RWPE2 (cell line): Measurements from ENCODE around the gene C1orf52.

ENCODE experiments used
- ATAC-seq: fragments of 200-7000 bp; cut with Tn5 transposase; 3 replicates; pipeline ENCODE4 v1.9.1; 2021; ENCODE audit warnings: low read depth
- DNase-seq: peaks from one replicate; pipeline ENCODE4 v3.0.0-alpha.2; 2020; ENCODE audit warnings: low spot score
- H3K27ac ChIP-seq: fragments of 450-650 bp; 2 replicates; pipeline ENCODE4 v1.5.1; 2017; ENCODE audit warnings: mild to moderate bottlenecking; ENCODE audit not compliant: poor library complexity, severe bottlenecking
- H3K27me3 ChIP-seq: fragments of 250-450 bp; sonication (Bioruptor Pico); 2 replicates; pipeline ENCODE4 v1.5.1; 2021; ENCODE audit warnings: mild to moderate bottlenecking, moderate library complexity; ENCODE audit not compliant: insufficient read depth, poor library complexity, severe bottlenecking
- H3K36me3 ChIP-seq: fragments of 250-450 bp; sonication (Bioruptor Pico); 2 replicates; pipeline ENCODE4 v1.5.1; 2020; ENCODE audit warnings: low read depth, mild to moderate bottlenecking, moderate library complexity
- H3K4me1 ChIP-seq: fragments of 250-450 bp; sonication (Bioruptor Pico); 2 replicates; pipeline ENCODE4 v1.5.1; 2021; ENCODE audit warnings: mild to moderate bottlenecking, moderate library complexity; ENCODE audit not compliant: insufficient read depth, poor library complexity, severe bottlenecking
- H3K4me3 ChIP-seq: fragments of 250-450 bp; sonication (Bioruptor Pico); 2 replicates; pipeline ENCODE4 v1.5.1; 2021; ENCODE audit warnings: mild to moderate bottlenecking, moderate library complexity; ENCODE audit not compliant: severe bottlenecking
- H3K9me3 ChIP-seq: fragments of 250-450 bp; sonication (Bioruptor Pico); 2 replicates; pipeline ENCODE4 v1.5.1; 2021; ENCODE audit warnings: mild to moderate bottlenecking, moderate library complexity; ENCODE audit not compliant: severe bottlenecking
- TF ChIP-seq, protein P1 (sequence below): fragments of 450-650 bp; IDR thresholded peaks from one replicate; pipeline ENCODE4 v1.5.1; 2017; ENCODE audit warnings: mild to moderate bottlenecking, moderate library complexity; ENCODE audit not compliant: poor library complexity, severe bottlenecking

The C1orf52 gene

DNA sequence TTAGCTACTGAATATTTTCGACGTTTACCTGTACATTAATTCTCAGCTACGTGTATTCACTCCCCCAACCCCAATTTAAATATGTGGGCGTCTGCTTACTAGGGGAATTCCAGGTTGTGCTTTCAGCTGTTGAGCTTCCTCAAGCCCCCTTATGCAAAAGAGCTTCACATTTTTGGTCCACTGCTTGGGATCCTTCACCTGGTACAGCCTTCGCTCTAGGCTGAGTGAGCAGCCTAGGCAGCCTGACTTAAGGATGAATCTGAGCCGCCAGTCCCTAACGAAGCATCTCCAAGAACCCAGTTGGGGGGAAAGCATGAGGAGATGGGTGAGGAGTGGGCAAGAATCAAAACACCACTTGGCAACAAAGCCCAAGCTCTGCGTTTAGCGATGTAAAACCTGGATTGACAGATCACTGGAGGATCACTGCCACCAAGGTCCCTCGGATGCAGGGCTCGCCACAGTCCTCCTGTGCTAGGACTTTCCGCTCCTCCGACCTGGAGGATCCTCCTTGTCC lies 16.3 kb upstream of the C1orf52 start:
- TF ChIP-seq, protein P1, sequence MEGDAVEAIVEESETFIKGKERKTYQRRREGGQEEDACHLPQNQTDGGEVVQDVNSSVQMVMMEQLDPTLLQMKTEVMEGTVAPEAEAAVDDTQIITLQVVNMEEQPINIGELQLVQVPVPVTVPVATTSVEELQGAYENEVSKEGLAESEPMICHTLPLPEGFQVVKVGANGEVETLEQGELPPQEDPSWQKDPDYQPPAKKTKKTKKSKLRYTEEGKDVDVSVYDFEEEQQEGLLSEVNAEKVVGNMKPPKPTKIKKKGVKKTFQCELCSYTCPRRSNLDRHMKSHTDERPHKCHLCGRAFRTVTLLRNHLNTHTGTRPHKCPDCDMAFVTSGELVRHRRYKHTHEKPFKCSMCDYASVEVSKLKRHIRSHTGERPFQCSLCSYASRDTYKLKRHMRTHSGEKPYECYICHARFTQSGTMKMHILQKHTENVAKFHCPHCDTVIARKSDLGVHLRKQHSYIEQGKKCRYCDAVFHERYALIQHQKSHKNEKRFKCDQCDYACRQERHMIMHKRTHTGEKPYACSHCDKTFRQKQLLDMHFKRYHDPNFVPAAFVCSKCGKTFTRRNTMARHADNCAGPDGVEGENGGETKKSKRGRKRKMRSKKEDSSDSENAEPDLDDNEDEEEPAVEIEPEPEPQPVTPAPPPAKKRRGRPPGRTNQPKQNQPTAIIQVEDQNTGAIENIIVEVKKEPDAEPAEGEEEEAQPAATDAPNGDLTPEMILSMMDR = no peak
- Histone ChIP-seq H3K36me3 (peaks cover 40% of the 10 kb centered on the region), H3K27ac (peak overlapping the region; percentile 86), H3K4me1 (peaks cover 33% of the 10 kb centered on the region), H3K4me3 (peak overlapping the region; percentile 62), H3K9me3 (no peaks in the 10 kb centered on the region), H3K27me3 (no peaks in the 10 kb centered on the region)
- ATAC-seq (no peak), DNase-seq (no peak)

DNA sequence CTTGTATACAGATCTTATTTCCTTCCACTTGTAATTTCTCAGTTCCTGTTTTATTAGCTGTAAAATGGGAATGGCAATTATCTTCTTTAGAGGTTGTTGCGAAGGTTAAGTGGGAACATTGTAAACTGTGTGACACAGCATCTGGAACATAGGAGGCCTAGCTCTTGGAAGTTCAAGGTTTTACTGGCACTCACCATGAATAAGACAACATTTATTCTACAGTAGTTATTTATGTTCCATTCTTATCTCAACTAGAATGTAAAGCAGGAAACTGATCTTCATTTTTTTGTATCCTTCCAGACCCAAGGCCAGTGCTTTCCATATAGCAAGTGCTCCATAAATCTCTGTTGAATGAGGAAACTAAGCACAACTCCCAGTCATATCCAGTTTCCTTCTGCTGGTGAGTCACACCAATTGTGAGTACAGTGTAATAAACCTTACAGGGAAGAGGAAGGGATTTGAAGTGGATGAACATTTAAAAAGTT lies 15.5 kb upstream of the C1orf52 start:
- Histone ChIP-seq H3K9me3 (no peaks in the 10 kb centered on the region), H3K4me3 (peak overlapping the region; percentile 62), H3K4me1 (peaks cover 33% of the 10 kb centered on the region), H3K27me3 (no peaks in the 10 kb centered on the region), H3K27ac (peak overlapping the region; percentile 86), H3K36me3 (peaks cover 48% of the 10 kb centered on the region)
- peak; percentile 26; the same call in 2 of the 3 replicates for ATAC-seq
- TF ChIP-seq, protein P1 = no peak
- no peak for DNase-seq

DNA sequence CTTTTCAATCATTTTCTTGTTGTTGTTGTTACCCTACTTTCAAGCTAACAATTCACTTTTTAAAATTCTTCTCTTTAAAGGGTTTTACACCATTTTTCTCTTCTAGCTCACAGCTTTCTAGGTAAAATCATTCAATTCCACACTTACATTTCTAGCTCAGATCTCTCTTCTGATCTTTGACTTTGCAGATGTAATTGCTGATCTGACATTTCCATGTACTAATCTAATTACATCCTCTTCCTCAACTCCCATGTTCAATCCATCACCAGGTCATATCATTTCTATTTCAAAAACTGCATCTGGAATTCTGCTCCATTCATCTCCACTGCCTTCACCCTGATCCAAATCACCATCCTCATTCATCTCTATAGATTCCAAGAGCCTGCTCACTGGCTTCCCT lies 13.9 kb upstream of the C1orf52 start:
- Histone ChIP-seq H3K4me3 (no peak overlapping the region), H3K36me3 (peaks cover 63% of the 10 kb centered on the region), H3K9me3 (no peaks in the 10 kb centered on the region), H3K27me3 (no peaks in the 10 kb centered on the region), H3K27ac (no peak overlapping the region), H3K4me1 (peaks cover 22% of the 10 kb centered on the region)
- no peak for ATAC-seq
- no peak for DNase-seq
- TF ChIP-seq, protein P1 = no peak

DNA sequence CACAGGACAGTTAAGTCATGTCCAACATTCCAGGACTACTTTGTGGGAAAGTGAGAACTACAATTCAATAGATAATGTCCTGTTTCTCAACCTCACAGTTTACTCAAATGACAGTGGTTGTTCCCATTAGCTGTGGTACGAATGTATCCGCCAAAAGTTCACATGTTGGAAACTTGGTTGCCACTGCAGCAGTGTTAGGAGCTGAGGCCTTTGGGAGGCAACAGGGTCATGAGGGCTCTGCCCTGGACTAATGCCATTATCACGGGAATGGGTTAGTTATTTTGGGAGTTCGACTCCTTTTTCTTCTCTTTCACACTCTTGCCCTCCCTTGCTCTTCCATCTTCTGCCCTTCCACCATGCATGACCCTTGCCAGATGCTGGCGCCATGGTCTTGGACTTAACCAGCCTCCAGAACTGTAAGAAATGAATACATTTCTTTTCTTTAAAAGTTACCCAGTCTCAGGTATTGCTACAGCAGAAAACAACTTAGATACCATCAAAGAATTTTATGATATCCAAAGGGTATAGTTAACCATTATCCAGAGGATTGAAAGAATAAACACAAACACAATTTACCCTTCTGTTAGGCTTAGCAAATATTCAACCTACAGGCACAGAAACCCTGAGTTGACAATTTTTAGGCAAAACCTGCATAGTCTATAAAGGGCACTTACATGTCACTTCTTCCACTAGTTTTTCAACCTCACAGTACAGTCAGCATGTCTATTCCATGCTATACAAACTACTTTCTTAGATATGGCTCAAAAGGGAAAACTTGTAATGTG lies 9.5 kb upstream of the C1orf52 start:
- TF ChIP-seq, protein P1 = no peak
- H3K27me3 ChIP-seq = no peaks in the 10 kb centered on the region
- H3K4me1 ChIP-seq = peaks cover under 1% of the 10 kb centered on the region
- no peak for ATAC-seq
- H3K27ac ChIP-seq = no peak overlapping the region
- no peak for DNase-seq
- no peak overlapping the region for H3K4me3 ChIP-seq
- H3K9me3 ChIP-seq = no peaks in the 10 kb centered on the region
- H3K36me3 ChIP-seq = peaks cover 93% of the 10 kb centered on the region

DNA sequence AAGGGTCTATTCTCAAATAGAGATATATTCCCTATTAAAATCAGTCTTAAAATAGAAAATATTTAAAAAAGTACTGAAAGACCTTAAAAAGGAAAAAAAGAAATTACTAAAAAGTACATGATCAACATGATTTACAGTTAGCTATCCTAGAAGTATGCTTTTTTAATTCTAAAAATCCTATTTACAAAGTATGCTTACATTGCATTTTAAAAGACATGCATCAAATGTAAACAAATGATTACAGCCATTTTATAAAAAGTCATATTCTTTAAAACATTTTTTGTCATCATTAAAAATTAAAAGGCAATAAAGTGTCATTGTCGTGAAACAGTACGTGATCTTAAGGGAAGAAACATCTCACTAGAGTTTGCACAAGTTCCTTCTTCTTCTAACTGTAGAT lies 7.9 kb upstream of the C1orf52 start:
- Histone ChIP-seq H3K4me1 (no peaks in the 10 kb centered on the region), H3K9me3 (no peaks in the 10 kb centered on the region), H3K27me3 (no peaks in the 10 kb centered on the region), H3K4me3 (no peak overlapping the region), H3K27ac (no peak overlapping the region), H3K36me3 (peaks cover 88% of the 10 kb centered on the region)
- TF ChIP-seq, protein P1 = no peak
- no peak for ATAC-seq
- no peak for DNase-seq
